Hepatocyte (in vitro differentiated cells): Measurements from ENCODE around the gene SIRPG. TPM values are rescaled to one million over a fixed set of nuclear protein-coding genes. Genes with fewer than 3 reads are reported as not detected.

Experiments
- DNase-seq: peaks from one replicate; pipeline ENCODE4 v3.0.0-alpha.2; 2016; ENCODE audit warnings: low spot score
- H2AFZ ChIP-seq: fragments of 200-600 bp; sonication (generic); 2 replicates; pipeline ENCODE4 v1.6.0; 2016; ENCODE audit warnings: antibody characterized with exemption, mild to moderate bottlenecking
- H3K27ac ChIP-seq: fragments of 200-600 bp; sonication (generic); 2 replicates; pipeline ENCODE4 v1.5.1; 2016; ENCODE audit warnings: mild to moderate bottlenecking
- H3K27me3 ChIP-seq: fragments of 200-600 bp; sonication (generic); 2 replicates; pipeline ENCODE4 v1.6.1; 2016
- H3K36me3 ChIP-seq: fragments of 200-600 bp; sonication (generic); replicated peaks from 2 replicates; pipeline ENCODE4 v1.5.1; 2016; ENCODE audit warnings: low read depth; ENCODE audit not compliant: insufficient read depth
- H3K4me1 ChIP-seq: fragments of 200-600 bp; sonication (generic); 2 replicates; pipeline ENCODE4 v1.5.1; 2016; ENCODE audit warnings: mild to moderate bottlenecking, moderate library complexity; ENCODE audit not compliant: insufficient read depth
- H3K4me2 ChIP-seq: fragments of 200-600 bp; sonication (generic); 2 replicates; pipeline ENCODE4 v1.6.0; 2016
- H3K4me3 ChIP-seq: fragments of 200-600 bp; sonication (generic); 2 replicates; pipeline ENCODE4 v1.5.1; 2016; ENCODE audit warnings: mild to moderate bottlenecking
- H3K79me2 ChIP-seq: fragments of 200-600 bp; sonication (generic); 2 replicates; pipeline ENCODE4 v1.6.0; 2017; ENCODE audit warnings: mild to moderate bottlenecking
- H3K9me2 ChIP-seq: fragments of 200-600 bp; sonication (generic); replicated peaks from 2 replicates; pipeline ENCODE4 v1.6.0; 2017; ENCODE audit warnings: mild to moderate bottlenecking; ENCODE audit not compliant: insufficient read depth
- H3K9me3 ChIP-seq: fragments of 200-600 bp; sonication (generic); 2 replicates; pipeline ENCODE4 v1.5.1; 2016; ENCODE audit warnings: low read depth, mild to moderate bottlenecking
- H4K20me1 ChIP-seq: fragments of 200-600 bp; sonication (generic); 2 replicates; pipeline ENCODE4 v1.6.0; 2016; ENCODE audit warnings: mild to moderate bottlenecking; ENCODE audit not compliant: insufficient read depth, poor library complexity, severe bottlenecking
- CTCF ChIP-seq: fragments of 200-600 bp; sonication (generic); IDR thresholded peaks from 2 replicates; pipeline ENCODE4 v1.5.1; 2016; ENCODE audit warnings: antibody characterized with exemption, mild to moderate bottlenecking; ENCODE audit not compliant: poor library complexity
- EZH2 ChIP-seq: fragments of 200-600 bp; sonication (generic); IDR thresholded peaks from 2 replicates; pipeline ENCODE4 v1.6.1; 2016; ENCODE audit warnings: antibody characterized with exemption, mild to moderate bottlenecking, borderline replicate concordance
- EZH2phosphoT487 ChIP-seq: fragments of 200-600 bp; sonication (generic); IDR thresholded peaks from one replicate; pipeline ENCODE4 v1.6.1; 2018; ENCODE audit warnings: antibody characterized with exemption, mild to moderate bottlenecking, low read depth, moderate library complexity; ENCODE audit not compliant: unreplicated experiment, severe bottlenecking
- WGBS: methylation state at CpG from one replicate; pipeline ENCODE4 v1.1.6; 2016; ENCODE audit warnings: low lambda C conversion rate; ENCODE audit errors: missing lambda C conversion rate; 5-methylcytosine and 5-hydroxymethylcytosine counted together
- polyA plus RNA-seq: library from polyadenylated mRNA; unstranded; fragments of >200 nt; fragmentation: Nextera tagmentation; extraction: Ambion mirVana; gene quantifications from 2 replicates; pipeline ENCODE4 v1.2.1, GENCODE V29; 2016
- total RNA-seq: library from RNA; depleted of rRNA; stranded (reverse); fragments of >200 nt; gene quantifications from 2 replicates; pipeline ENCODE4 v1.2.3, GENCODE V29; 2014

The SIRPG gene
- total and polyA plus RNA-seq, 2 experiments from 2014 or later, result not detected

- no peak for DNase-seq
- TF ChIP-seq EZH2 (no peak), EZH2phosphoT487 (no peak), CTCF (no peak)
- no peak overlapping the region for H3K4me2 ChIP-seq
- 86% methylated on average over 2 of the region's 2 CpGs for WGBS
- H3K79me2 ChIP-seq, result no peaks in the 10 kb centered on the region
- H3K4me1 ChIP-seq, result no peaks in the 10 kb centered on the region
- H3K9me3 ChIP-seq, result no peaks in the 10 kb centered on the region
- no peaks in the 10 kb centered on the region for H3K27me3 ChIP-seq
- H4K20me1 ChIP-seq, result no peaks in the 10 kb centered on the region
- no peak overlapping the region for H3K4me3 ChIP-seq
- H3K27ac ChIP-seq, result no peak overlapping the region
- no peaks in the 10 kb centered on the region for H3K9me2 ChIP-seq
- no peaks in the 10 kb centered on the region for H3K36me3 ChIP-seq
- no peak overlapping the region for H2AFZ ChIP-seq
These were observed 32.4 kb downstream of the SIRPG start for GRCh38 chr20:1625083-1625690.

GRCh38 chr20:1623501-1624205, 33.9 kb downstream of the SIRPG start:
- H3K9me3 ChIP-seq, result no peaks in the 10 kb centered on the region
- DNase-seq, result peak; percentile 2
- no peak overlapping the region for H2AFZ ChIP-seq
- no peak overlapping the region for H3K27ac ChIP-seq
- no peak for TF ChIP-seq CTCF
- no peak for TF ChIP-seq EZH2
- no peak for TF ChIP-seq EZH2phosphoT487
- no peaks in the 10 kb centered on the region for H3K9me2 ChIP-seq
- H3K36me3 ChIP-seq, result no peaks in the 10 kb centered on the region
- H3K79me2 ChIP-seq, result no peaks in the 10 kb centered on the region
- H3K27me3 ChIP-seq, result no peaks in the 10 kb centered on the region
- H3K4me3 ChIP-seq, result no peak overlapping the region
- no peak overlapping the region for H3K4me2 ChIP-seq
- H4K20me1 ChIP-seq, result no peaks in the 10 kb centered on the region
- H3K4me1 ChIP-seq, result no peaks in the 10 kb centered on the region
- 93% methylated on average over 14 of the region's 14 CpGs for WGBS

- no peaks in the 10 kb centered on the region for H3K27me3 ChIP-seq
- WGBS, result 35% methylated on average over 1 of the region's 1 CpG
- TF ChIP-seq CTCF, result no peak
- TF ChIP-seq EZH2, result no peak
- TF ChIP-seq EZH2phosphoT487, result no peak
- no peak overlapping the region for H3K4me3 ChIP-seq
- no peaks in the 10 kb centered on the region for H4K20me1 ChIP-seq
- no peaks in the 10 kb centered on the region for H3K9me2 ChIP-seq
- no peaks in the 10 kb centered on the region for H3K36me3 ChIP-seq
- H3K79me2 ChIP-seq, result no peaks in the 10 kb centered on the region
- H3K9me3 ChIP-seq, result no peaks in the 10 kb centered on the region
- H3K4me2 ChIP-seq, result no peak overlapping the region
- no peak overlapping the region for H3K27ac ChIP-seq
- H2AFZ ChIP-seq, result no peak overlapping the region
- DNase-seq, result peak; percentile 1
- H3K4me1 ChIP-seq, result no peaks in the 10 kb centered on the region
These were observed 35.1 kb downstream of the SIRPG start for GRCh38 chr20:1622450-1622849.
